GM23248 (cell line): ENCODE results near the gene SCAPER. TPM values are rescaled to one million over a fixed set of nuclear protein-coding genes. Genes with fewer than 3 reads are reported as not detected.

Source experiments
- DNase-seq: peaks from one replicate; pipeline ENCODE4 v3.0.0-alpha.2; 2015
- H2AFZ ChIP-seq: fragments of 200-600 bp; sonication (generic); 2 replicates; pipeline ENCODE4 v1.6.1; 2016; ENCODE audit warnings: antibody characterized with exemption
- H3F3A ChIP-seq: fragments of 200-600 bp; sonication (generic); 2 replicates; pipeline ENCODE4 v1.6.1; 2016; ENCODE audit warnings: mild to moderate bottlenecking, antibody characterized with exemption, mixed run types; ENCODE audit not compliant: insufficient read depth
- H3K27ac ChIP-seq: fragments of 200-600 bp; sonication (generic); 2 replicates; pipeline ENCODE4 v1.5.1; 2016; ENCODE audit warnings: mild to moderate bottlenecking
- H3K27me3 ChIP-seq: fragments of 200-600 bp; sonication (generic); replicated peaks from 2 replicates; pipeline ENCODE4 v1.6.1; 2016; ENCODE audit warnings: mild to moderate bottlenecking; ENCODE audit not compliant: insufficient read depth
- H3K36me3 ChIP-seq: fragments of 200-600 bp; sonication (generic); 2 replicates; pipeline ENCODE4 v1.6.1; 2016; ENCODE audit warnings: low read depth, mild to moderate bottlenecking
- H3K4me1 ChIP-seq: fragments of 200-600 bp; sonication (generic); 2 replicates; pipeline ENCODE4 v1.6.1; 2016; ENCODE audit warnings: mild to moderate bottlenecking; ENCODE audit not compliant: insufficient read depth
- H3K4me2 ChIP-seq: fragments of 200-600 bp; sonication (generic); one replicate; pipeline ENCODE4 v1.6.1; 2016; ENCODE audit warnings: mild to moderate bottlenecking; ENCODE audit not compliant: unreplicated experiment
- H3K4me3 ChIP-seq: fragments of 200-600 bp; sonication (generic); 2 replicates; pipeline ENCODE4 v1.5.1; 2016; ENCODE audit warnings: mild to moderate bottlenecking
- H3K79me2 ChIP-seq: fragments of 200-600 bp; sonication (generic); 2 replicates; pipeline ENCODE4 v1.6.1; 2016; ENCODE audit warnings: mild to moderate bottlenecking; ENCODE audit not compliant: insufficient read depth
- H3K9ac ChIP-seq: fragments of 200-600 bp; sonication (generic); 2 replicates; pipeline ENCODE4 v1.6.1; 2016; ENCODE audit warnings: mild to moderate bottlenecking
- H3K9me2 ChIP-seq: fragments of 200-600 bp; sonication (generic); 2 replicates; pipeline ENCODE4 v1.6.1; 2016; ENCODE audit warnings: mixed run types, mild to moderate bottlenecking, moderate library complexity; ENCODE audit not compliant: insufficient read depth
- H3K9me3 ChIP-seq: fragments of 200-600 bp; sonication (generic); one replicate; pipeline ENCODE4 v1.6.1; 2017; ENCODE audit warnings: low read depth
- H4K20me1 ChIP-seq: fragments of 200-600 bp; sonication (generic); 2 replicates; pipeline ENCODE4 v1.6.0; 2016; ENCODE audit not compliant: insufficient read depth
- EZH2 ChIP-seq: fragments of 200-600 bp; sonication (generic); IDR thresholded peaks from 2 replicates; pipeline ENCODE4 v1.6.1; 2018; ENCODE audit warnings: antibody characterized with exemption, mild to moderate bottlenecking; ENCODE audit not compliant: insufficient read depth, poor library complexity, severe bottlenecking
- EZH2phosphoT487 ChIP-seq: fragments of 200-600 bp; sonication (generic); IDR thresholded peaks from 2 replicates; pipeline ENCODE4 v1.6.1; 2018; ENCODE audit warnings: antibody characterized with exemption, moderate library complexity, mild to moderate bottlenecking, low read depth; ENCODE audit not compliant: insufficient read depth
- WGBS, 2 experiments: methylation state at CpG; one replicate each; pipeline ENCODE4 v1.1.6; 2015 to 2017; ENCODE audit warnings: low lambda C conversion rate in 2 of 2, low coverage in 1 of 2; ENCODE audit errors: missing lambda C conversion rate in 2 of 2; 5-methylcytosine and 5-hydroxymethylcytosine counted together
- in situ Hi-C: fragments of 300-500 bp; cut with MboI; formaldehyde crosslinking; loops from 2 replicates; pipeline ENCODE4 v1.15.0; 2020
- polyA plus RNA-seq: library from polyadenylated mRNA; unstranded; fragments of >200 nt; fragmentation: Nextera tagmentation; extraction: Ambion mirVana; gene quantifications from 2 replicates; pipeline ENCODE4 v1.2.1, GENCODE V29; 2016
- total RNA-seq: library from RNA; depleted of rRNA; stranded (reverse); fragments of >200 nt; shearing (Covaris generic); gene quantifications from 2 replicates; pipeline ENCODE4 v1.2.3, GENCODE V29; 2014

SCAPER gene
- total and polyA plus RNA-seq, 2 experiments from 2014 or later = 5.9 to 7.8 TPM

- Histone ChIP-seq H3K9me2 (no peaks in the 10 kb centered on the region), H3K79me2 (no peaks in the 10 kb centered on the region), H3K9ac (peak within 1 kb of the TSS; percentile 80), H3K4me1 (no peaks in the 10 kb centered on the region), H3K4me2 (peak within 1 kb of the TSS; percentile 61), H4K20me1 (no peaks in the 10 kb centered on the region), H2AFZ (peak within 1 kb of the TSS; percentile 68), H3K27me3 (peaks cover 46% of the 10 kb centered on the region), H3K36me3 (no peaks in the 10 kb centered on the region), H3F3A (no peaks in the 10 kb centered on the region; the same call in 1 of the 2 replicates), H3K9me3 (no peaks in the 10 kb centered on the region), H3K27ac (peak within 1 kb of the TSS; percentile 61), H3K4me3 (peak within 1 kb of the TSS; percentile 65)
- peak; percentile 90 for DNase-seq
- TF ChIP-seq EZH2phosphoT487 (no peak), EZH2 (no peak)
- in situ Hi-C loops = no loop called here
- WGBS, 2 experiments = 7% methylated on average over 35 to 40 of the region's 40 CpGs
Observed at GRCh38 chr15:76336254-76337058, 568.7 kb downstream of the SCAPER start, which contains the start of gene ISL2. TSS of gene ISL2 (plus strand) at chr15:76336773. CDS start at chr15:76336884, 111 bp downstream.

- no peak for DNase-seq
- Histone ChIP-seq H4K20me1 (no peaks in the 10 kb centered on the region), H3K9me3 (no peaks in the 10 kb centered on the region), H3K79me2 (no peaks in the 10 kb centered on the region), H3K27ac (peak overlapping the region; percentile 61), H3K36me3 (no peaks in the 10 kb centered on the region), H3K4me3 (peak overlapping the region; percentile 65), H3K9ac (peak overlapping the region; percentile 80), H3K4me2 (peak overlapping the region; percentile 61), H3K27me3 (peaks cover 41% of the 10 kb centered on the region), H3F3A (no peaks in the 10 kb centered on the region; the same call in 1 of the 2 replicates), H3K4me1 (no peaks in the 10 kb centered on the region), H3K9me2 (no peaks in the 10 kb centered on the region), H2AFZ (peak overlapping the region; percentile 68)
- in situ Hi-C loops = no loop called here
- 25 to 30% methylated on average over 39 of the region's 39 CpGs for WGBS, 2 experiments
- TF ChIP-seq EZH2phosphoT487 (no peak), EZH2 (no peak)
Observed at GRCh38 chr15:76335307-76336253, 569.6 kb downstream of the SCAPER start.

- no peak overlapping the region for H3K4me2 ChIP-seq
Observed at GRCh38 chr15:76334438-76335306, 570.5 kb downstream of the SCAPER start.

More at GRCh38 chr15:76334438-76335306, 570.5 kb downstream of the SCAPER start:
- Histone ChIP-seq H3K4me3 (no peak overlapping the region), H3K9me3 (no peaks in the 10 kb centered on the region), H3K9me2 (no peaks in the 10 kb centered on the region), H3F3A (no peaks in the 10 kb centered on the region; the same call in 1 of the 2 replicates), H3K79me2 (no peaks in the 10 kb centered on the region), H4K20me1 (no peaks in the 10 kb centered on the region), H2AFZ (0 out of 2 replicates have a peak overlapping the region, but pooled peaks have one; percentile 68), H3K9ac (no peak overlapping the region), H3K36me3 (no peaks in the 10 kb centered on the region), H3K27me3 (peaks cover 32% of the 10 kb centered on the region), H3K27ac (no peak overlapping the region), H3K4me1 (no peaks in the 10 kb centered on the region)
- no peak for DNase-seq
- in situ Hi-C loops = no loop called here
- whole genome bisulfite sequencing, 2 experiments = 43 to 44% methylated on average over 41 to 44 of the region's 44 CpGs
- TF ChIP-seq EZH2 = no peak
- TF ChIP-seq EZH2phosphoT487 = no peak
